ENCODE data around the gene SPPL2B. TPM values are rescaled to one million over a fixed set of nuclear protein-coding genes. Genes with fewer than 3 reads are reported as not detected.
"Not testable (repeated sequence)": the region's sequence is repeated elsewhere in the genome, so short reads cannot be mapped to it uniquely, and the experiment has no call there.

SPPL2B gene
- total RNA-seq, 4 donors from 2014 or later: 14.3 to 58.5 (median 31.5) TPM

DNA sequence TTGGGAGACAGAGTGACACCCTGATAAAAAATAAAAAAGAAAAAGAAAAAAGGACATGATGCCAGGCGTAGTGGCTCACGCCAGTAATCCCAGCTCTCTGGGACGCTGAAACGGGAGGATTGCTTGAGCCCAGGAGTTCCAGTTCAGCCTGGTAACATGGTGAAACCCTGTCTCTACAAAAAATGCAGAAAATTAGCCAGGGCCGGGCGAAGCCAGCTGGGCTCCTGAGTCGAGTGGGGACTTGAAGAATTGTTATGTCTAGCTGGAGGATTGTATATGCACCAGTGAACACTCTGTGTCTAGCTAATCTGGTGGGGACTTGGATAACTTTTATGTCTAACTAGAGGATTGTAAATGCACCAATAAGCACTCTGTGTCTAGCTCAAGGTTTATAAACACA, 63.9 kb downstream of the SPPL2B start:
- no peak overlapping the region for H3K27ac ChIP-seq
- no peak for DNase-seq
- H3K27me3 ChIP-seq: no peaks in the 10 kb centered on the region
- H3K4me1 ChIP-seq: no peaks in the 10 kb centered on the region
- no peaks in the 10 kb centered on the region for H3K9me3 ChIP-seq
- H3K4me3 ChIP-seq: no peak overlapping the region
- no peak for TF ChIP-seq POLR2A (IDR thresholded peaks at IDR 0.05)
- TF ChIP-seq, protein P1, sequence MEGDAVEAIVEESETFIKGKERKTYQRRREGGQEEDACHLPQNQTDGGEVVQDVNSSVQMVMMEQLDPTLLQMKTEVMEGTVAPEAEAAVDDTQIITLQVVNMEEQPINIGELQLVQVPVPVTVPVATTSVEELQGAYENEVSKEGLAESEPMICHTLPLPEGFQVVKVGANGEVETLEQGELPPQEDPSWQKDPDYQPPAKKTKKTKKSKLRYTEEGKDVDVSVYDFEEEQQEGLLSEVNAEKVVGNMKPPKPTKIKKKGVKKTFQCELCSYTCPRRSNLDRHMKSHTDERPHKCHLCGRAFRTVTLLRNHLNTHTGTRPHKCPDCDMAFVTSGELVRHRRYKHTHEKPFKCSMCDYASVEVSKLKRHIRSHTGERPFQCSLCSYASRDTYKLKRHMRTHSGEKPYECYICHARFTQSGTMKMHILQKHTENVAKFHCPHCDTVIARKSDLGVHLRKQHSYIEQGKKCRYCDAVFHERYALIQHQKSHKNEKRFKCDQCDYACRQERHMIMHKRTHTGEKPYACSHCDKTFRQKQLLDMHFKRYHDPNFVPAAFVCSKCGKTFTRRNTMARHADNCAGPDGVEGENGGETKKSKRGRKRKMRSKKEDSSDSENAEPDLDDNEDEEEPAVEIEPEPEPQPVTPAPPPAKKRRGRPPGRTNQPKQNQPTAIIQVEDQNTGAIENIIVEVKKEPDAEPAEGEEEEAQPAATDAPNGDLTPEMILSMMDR (IDR thresholded peaks at IDR 0.05): no peak
- intact Hi-C loops (cut with DNase I; ENCODE audit: low total_unique reads): no loop called here
- H3K36me3 ChIP-seq: no peaks in the 10 kb centered on the region

DNA sequence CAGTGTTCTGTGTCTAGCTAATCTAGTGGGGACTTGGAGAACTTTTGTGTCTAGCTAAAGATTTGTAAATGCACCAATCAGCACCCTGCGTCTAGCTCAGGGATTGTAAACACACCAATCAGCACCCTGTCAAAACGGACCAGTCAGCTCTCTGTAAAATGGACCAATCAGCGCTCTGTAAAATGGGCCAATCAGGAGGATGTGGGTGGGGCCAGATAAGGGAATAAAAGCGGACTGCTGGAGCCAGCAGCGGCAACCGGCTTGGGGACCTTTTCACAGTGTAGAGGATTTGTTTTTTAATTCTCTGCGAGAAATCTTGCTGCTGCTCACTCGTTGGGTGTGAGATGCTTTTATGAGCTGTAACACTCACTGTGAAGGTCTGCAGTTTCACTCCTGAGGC, 64.4 kb downstream of the SPPL2B start:
- H3K9me3 ChIP-seq; H3K27ac ChIP-seq; H3K4me3 ChIP-seq; DNase-seq; H3K36me3 ChIP-seq; intact Hi-C loops (cut with DNase I; ENCODE audit: low total_unique reads); H3K4me1 ChIP-seq; H3K27me3 ChIP-seq: not testable (repeated sequence)

DNA sequence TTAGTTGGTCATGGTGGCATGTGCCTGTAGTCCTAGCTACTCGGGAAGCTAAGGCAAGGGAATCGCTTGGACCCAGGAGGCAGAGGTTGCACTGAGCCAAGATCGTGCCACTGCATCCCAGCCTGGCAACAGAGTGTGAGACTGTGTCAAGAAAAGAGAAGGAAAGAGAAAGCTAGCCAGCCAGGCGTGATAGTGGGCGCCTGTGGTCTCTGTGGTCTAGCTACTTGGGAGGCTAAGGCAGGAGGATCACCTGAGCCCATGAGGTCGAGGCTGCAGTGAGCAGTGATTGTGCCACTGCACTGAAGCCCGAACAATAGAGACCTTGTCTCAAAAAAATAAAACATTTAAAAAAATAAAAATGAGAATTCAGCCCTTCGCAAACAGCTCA, 65.6 kb downstream of the SPPL2B start:
- H3K4me1 ChIP-seq: no peaks in the 10 kb centered on the region
- TF ChIP-seq, protein P1 (IDR thresholded peaks at IDR 0.05): no peak
- no peak for TF ChIP-seq POLR2A (IDR thresholded peaks at IDR 0.05)
- H3K4me3 ChIP-seq: no peak overlapping the region
- no peak overlapping the region for H3K27ac ChIP-seq
- intact Hi-C loops (cut with DNase I; ENCODE audit: low total_unique reads): no loop called here
- H3K27me3 ChIP-seq: no peaks in the 10 kb centered on the region
- DNase-seq: no peak
- H3K9me3 ChIP-seq: no peaks in the 10 kb centered on the region
- no peaks in the 10 kb centered on the region for H3K36me3 ChIP-seq

DNA sequence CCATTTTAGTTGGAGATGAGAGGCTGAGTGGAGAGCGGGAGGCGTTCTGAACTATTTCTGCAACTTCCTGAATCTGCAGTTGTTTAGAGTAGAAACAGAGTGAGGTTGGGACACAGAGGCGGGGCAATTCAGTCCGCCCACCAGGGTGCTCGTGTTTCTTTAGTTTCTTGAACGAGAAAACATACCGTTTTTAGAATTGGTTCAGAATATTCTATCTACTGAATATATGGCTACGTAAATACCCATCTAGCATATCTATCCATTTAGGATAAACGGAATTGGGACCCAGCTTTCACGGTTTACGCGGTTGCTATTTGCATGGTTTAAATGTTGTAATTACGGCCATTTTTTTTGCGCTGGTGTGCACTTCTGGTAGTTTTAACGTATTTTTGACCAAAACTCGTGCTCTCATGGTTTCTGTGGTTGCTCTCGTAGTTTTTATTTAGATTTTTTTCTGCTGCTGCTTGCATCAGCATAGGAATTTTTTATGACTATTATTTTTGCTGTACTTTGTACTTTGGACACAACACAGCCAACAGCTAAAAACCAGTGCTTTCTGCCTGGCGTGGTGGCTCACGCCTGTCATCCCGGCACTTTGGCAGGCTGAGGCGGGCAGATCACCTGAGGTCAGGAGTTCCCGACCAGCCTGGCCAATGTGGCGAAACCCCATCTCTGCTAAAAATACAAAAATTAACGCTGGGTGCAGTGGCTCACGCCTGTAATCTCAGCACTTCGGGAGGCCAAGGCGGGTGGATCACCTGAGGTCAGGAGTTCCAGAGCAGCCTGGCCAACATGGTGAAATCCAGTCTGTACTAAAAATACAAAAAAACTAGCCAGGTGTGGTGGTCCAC, 66.2 kb downstream of the SPPL2B start:
- TF ChIP-seq, protein P1 (IDR thresholded peaks at IDR 0.05): no peak
- TF ChIP-seq POLR2A (IDR thresholded peaks at IDR 0.05): no peak

DNA sequence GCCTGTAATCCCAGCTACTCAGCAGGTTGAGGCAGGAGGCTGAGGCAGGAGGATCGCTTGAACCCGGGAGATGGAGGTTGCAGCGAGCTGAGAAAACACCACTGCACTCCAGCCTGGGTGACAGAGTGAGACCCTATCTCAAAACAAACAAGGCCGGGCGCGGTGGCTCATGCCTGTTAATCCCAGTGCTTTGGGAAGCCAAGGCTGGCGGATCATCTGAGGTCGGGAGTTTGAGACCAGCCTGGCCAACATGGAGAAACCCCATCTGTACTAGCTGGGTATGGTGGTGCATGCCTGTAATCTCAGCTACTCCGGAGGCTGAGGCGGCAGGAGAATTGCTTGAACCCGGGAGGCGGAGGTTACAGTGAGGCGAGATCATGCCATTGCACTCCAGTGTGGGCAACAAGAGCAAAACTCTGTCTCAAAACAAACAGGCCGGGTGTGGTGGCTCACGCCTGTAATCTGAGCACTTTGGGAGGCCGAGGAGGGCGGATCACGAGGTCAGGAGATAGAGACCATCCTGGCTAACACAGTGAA, 66.9 kb downstream of the SPPL2B start:
- H3K36me3 ChIP-seq; H3K4me1 ChIP-seq; intact Hi-C loops (cut with DNase I; ENCODE audit: low total_unique reads); H3K27me3 ChIP-seq; H3K27ac ChIP-seq; DNase-seq; H3K9me3 ChIP-seq; H3K4me3 ChIP-seq: not testable (repeated sequence)

More for the DNA sequence above, 66.2 kb downstream of the SPPL2B start:
- Histone ChIP-seq H3K36me3 (no peaks in the 10 kb centered on the region), H3K27ac (no peak overlapping the region), H3K4me3 (no peak overlapping the region), H3K4me1 (no peaks in the 10 kb centered on the region), H3K27me3 (no peaks in the 10 kb centered on the region), H3K9me3 (no peaks in the 10 kb centered on the region)
- intact Hi-C loops (cut with DNase I; ENCODE audit: low total_unique reads): no loop called here
- no peak for DNase-seq

DNA sequence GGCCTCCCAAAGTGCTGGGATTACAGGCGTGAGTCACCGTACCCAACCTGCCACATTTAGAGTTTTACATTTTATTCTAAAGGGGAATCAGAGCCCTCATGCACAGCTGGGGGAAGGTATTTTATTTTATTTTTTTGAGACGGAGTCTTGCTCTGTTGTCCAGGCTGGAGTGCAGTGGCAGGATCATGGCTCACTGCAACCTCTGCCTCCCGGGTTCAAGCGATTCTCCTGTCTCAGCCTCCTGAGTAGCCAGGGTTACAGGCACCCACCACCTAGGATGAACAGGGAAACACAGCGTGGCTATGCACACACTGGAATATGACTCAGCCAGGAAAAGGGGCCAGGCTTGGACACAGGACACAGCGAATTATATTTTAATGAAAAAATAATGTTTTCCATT, 68.7 kb downstream of the SPPL2B start:
- H3K4me1 ChIP-seq; H3K4me3 ChIP-seq; H3K36me3 ChIP-seq; intact Hi-C loops (cut with DNase I; ENCODE audit: low total_unique reads); H3K27me3 ChIP-seq; DNase-seq; H3K9me3 ChIP-seq; H3K27ac ChIP-seq: not testable (repeated sequence)

Data from uterus (tissue), 4 donors.